Measurements from ENCODE around the gene UBTF. TPM values are rescaled to one million over a fixed set of nuclear protein-coding genes. Genes with fewer than 3 reads are reported as not detected.

Gene UBTF
- polyA plus RNA-seq, 3 donors = 6.0 to 13.1 (median 12.5) TPM

- H3K9me3 Mint-ChIP-seq = no peaks in the 10 kb centered on the region
- H3K27me3 Mint-ChIP-seq (ENCODE audit: low read depth in 3 of 3) = peaks cover 0 to 2% (median 0%) of the 10 kb centered on the region in 3 donors
- H3K4me3 Mint-ChIP-seq = peak overlapping the region; percentile 83 to 91
Measured at GRCh38 chr17:44198721-44199552, 20.5 kb downstream of the UBTF start.

More at GRCh38 chr17:44198721-44199552, 20.5 kb downstream of the UBTF start:
- Histone ChIP-seq H3K9me3 (replicated peaks in 1 of 2; ENCODE audit: control insufficient read depth in 1 of 2, insufficient read depth in 1 of 2, low read length in 2 of 2) (no peaks in the 10 kb centered on the region), H3K4me1 (ENCODE audit: control insufficient read depth in 1 of 2, insufficient read depth in 2 of 2, low read length in 2 of 2) (peaks cover 39 to 42% of the 10 kb centered on the region in 2 donors), H3K36me3 (replicated peaks in 1 of 2; ENCODE audit: control insufficient read depth in 1 of 2, insufficient read depth in 2 of 2, low read length in 2 of 2) (peaks cover 32 to 39% of the 10 kb centered on the region in 2 donors), H3K79me2 (ENCODE audit: insufficient read depth, low read length) (peaks cover 47% of the 10 kb centered on the region), H3K9ac (ENCODE audit: insufficient read depth, low read length, poor library complexity, severe bottlenecking) (peak overlapping the region; percentile 82), H3K27ac (ENCODE audit: low read depth in 1 of 2, low read length in 2 of 2) (peak overlapping the region; percentile 89 to 94), H3K4me3 (replicated peaks in 1 of 3; ENCODE audit: low read depth in 2 of 3, low read length in 3 of 3) (peak overlapping the region; percentile 83 to 97 (median 97)), H2AFZ (ENCODE audit: insufficient read depth, low read depth, low read length, poor library complexity, severe bottlenecking) (peak overlapping the region; percentile 15), H3K4me2 (replicated peaks; ENCODE audit: extremely low read depth, low read length, poor library complexity, severe bottlenecking) (peak overlapping the region; percentile 98), H4K20me1 (ENCODE audit: insufficient read depth, low read length) (peaks cover 35% of the 10 kb centered on the region), H3K27me3 (ENCODE audit: control insufficient read depth in 2 of 2, insufficient read depth in 2 of 2, low read length in 2 of 2) (no peaks in the 10 kb centered on the region)
- Mint-ChIP-seq H3K4me1 (peaks cover 44% of the 10 kb centered on the region), H3K36me3 (peaks cover 35 to 39% of the 10 kb centered on the region in 2 donors), H3K27ac (peak overlapping the region; percentile 85 to 95 (median 91))
- DNase-seq = peak; percentile 27 to 42 (median 42)
- intact Hi-C loops (cut with micrococcal nuclease) = loop anchor here in 1 of 2 donors (1.0 kb wide), 2 partner anchors 11 to 20 kb away; partner anchors contain the start of gene UBTF
- no peak for TF ChIP-seq CTCF (IDR thresholded peaks at IDR 0.05)
- 2% methylated on average over 23 of the region's 68 CpGs for WGBS (ENCODE audit: insufficient coverage)
